ENCODE measurements around the gene FUT3.
"Not testable (repeated sequence)": the region's sequence is repeated elsewhere in the genome, so short reads cannot be mapped to it uniquely, and the experiment has no call there.

FUT3 gene

DNA sequence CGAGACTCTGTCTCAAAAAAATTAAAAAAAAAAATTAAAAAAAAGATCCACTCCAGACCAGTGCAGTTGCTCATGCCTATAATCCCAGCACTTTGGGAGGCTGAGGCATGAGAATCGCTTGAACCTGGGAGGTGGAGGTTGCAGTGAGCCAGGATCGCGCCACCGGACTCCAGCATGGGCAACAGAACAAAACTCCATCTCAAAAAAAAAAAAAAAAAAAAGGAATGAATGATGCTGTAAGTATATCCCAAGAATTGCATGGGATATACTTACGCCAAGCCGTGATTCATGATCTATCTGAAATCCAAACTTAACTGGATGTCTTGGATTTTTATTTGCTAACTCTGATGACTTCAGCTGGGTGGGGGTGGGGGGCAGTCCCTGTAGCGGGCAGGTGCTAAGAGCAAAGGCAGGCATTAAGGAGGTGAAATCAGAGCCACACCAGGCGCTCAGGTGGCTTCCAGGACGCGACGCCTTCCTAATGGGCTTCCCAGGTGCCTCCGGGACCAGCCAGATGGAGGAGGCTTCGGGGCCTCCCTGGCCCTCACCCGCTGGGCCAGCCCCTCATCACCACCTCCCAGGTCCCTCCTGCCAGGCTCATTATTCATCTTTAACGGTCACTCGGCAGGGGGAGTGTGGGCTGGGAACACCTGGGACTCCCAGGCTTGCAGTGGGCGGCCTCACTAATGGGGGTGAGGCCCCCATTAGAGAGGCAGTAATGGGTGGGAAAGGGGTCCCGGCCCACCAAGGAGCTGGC is 30.5 kb upstream of the FUT3 start:
- no peak for DNase-seq

DNA sequence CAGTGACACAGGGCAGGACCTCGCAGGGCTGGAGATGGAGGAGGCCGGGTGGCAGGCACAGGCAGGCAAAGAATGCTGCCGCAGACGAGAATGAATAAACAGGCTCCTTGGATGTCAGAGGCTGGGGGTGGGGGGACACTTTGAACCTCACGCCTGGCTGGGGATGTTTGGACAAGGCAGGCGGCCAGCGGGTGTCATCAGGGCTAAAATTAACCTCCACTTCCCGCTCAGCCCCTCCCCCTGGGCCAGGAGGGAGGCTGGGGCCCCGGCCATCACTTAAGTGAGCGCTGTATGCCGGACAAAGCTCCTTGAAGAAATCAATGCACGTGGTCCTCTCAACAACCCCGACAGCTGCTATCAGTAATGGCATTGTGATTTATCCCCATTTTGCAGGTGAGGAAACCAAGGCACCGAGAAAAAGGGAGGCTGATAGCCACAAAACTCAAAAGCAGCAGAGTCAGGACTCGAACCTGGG is 29.4 kb upstream of the FUT3 start:
- DNase-seq: no peak

DNA sequence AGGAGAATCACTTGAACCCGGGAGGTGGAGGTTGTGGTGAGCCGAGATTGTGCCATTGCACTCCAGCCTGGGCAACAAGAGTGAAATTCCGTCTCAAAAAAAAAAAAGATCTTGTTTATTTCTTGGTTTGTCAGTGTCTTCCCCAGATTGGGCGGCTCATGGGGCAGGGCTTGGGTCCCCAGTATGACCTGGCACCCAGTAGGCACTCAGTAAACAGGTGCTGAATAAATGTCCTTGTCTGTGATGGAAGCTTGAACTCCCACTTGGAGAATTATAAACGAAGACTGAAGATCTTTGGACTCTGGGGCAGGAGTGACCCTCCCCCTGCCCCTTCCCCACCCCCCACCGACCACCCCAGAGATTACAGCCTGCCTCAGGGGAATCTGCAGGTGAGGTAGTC is 28.9 kb upstream of the FUT3 start:
- no peak for DNase-seq

DNA sequence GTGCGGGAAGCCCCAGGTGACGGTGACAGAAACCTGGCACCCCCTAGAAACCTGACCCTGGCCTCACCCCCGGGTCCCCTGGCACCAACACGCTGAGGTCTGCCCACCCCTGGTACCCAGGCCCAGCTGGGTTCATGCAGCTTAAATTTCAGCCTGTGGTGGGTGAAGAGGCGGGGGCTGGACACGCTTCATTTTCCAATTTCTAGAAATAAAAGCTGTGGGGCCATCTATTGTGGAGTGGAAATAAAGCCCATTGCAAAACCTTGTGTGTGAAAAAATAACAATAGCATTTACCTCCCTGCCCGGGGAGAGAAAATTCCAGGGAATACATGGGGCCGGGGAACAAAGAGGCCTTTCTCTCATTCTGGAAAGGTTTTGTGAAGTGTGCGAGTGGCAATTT is 26.6 kb upstream of the FUT3 start:
- no peak for DNase-seq

DNA sequence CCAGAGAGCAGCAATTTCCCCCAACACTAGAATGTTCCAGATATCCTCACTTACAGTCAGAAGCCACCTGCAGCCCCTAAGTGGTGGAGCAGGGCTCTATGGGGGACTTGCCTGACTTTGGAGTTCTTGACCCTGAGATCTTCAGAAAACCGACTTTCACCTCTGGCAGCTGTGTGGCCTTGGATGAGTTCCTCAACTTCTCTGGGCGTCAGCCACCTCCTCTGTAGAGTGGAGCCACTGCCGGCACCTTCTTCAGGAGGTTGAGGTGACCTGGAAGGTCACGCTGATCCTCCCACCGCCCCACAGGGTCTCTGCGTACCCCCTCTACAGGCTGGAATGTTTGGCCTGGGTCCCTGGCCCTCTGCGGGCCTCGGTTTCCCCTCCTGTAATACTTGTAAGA is 26.2 kb upstream of the FUT3 start:
- DNase-seq: no peak

DNA sequence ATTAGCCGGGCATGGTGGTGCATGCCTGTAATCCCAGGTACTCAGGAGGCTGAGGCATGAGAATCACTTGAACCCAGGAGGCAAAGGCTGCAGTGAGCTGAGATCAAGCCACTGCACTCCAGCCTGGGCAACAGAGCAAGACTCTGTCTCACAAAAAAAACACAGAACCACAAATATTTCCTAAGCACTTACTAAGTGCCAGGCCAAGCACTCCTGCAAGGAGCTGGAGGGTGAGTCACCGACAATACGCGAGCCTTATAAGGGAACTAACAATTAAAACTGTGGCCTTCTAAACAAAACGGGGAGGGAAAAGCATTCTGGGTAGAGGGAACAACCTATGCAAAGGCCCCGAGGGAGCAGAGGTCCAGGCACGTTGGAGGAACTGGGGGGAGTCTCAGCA is 23.2 kb upstream of the FUT3 start:
- DNase-seq: not testable (repeated sequence)

DNA sequence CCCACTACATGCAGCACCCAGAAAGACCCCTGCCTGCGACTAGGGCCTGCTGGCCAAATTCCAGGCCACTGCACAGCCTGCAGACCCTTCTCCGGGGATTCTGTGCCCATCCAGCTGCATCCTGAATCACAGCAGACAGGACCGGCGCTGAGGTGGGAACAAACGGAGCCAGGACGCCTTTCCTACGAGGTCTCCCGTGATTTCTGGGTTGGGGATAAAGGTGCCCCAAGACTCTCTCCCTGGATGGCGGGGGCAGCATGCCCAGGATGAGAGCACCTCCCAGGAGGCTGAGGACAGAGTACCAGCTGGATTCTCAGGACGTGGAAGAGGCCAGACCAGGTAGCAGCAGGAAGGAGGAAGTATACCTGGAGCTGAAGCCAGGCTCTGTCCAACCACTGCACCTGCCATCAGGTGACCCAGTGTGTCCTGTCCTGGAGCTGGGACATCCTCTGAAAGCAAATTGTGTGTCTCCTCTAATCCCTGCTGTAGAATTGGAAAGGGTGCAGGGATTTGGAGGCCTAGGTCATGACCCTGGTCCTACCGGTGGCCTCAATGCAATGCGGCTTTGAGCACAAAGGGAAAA is 22.5 kb upstream of the FUT3 start:
- DNase-seq: no peak

DNA sequence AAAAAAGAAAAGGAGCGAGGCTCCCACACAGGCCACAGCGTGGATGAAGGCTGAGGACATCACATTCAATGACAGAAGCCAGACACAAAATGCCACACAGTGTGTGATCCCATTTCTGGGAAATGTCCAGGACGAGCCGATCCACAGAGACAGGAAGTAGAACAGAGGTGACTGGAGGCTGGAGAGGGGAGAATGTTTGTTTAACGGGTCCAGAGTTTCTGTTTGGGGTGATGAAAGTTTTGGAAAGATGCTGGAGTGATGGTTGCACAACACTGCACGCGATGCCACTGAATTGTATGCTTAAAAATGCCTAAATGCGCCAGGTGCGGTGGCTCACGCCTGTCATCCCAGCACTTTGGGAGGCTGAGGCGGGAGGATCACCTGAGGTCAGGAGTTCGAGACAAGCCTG is 19.7 kb upstream of the FUT3 start:
- DNase-seq: no peak

DNA sequence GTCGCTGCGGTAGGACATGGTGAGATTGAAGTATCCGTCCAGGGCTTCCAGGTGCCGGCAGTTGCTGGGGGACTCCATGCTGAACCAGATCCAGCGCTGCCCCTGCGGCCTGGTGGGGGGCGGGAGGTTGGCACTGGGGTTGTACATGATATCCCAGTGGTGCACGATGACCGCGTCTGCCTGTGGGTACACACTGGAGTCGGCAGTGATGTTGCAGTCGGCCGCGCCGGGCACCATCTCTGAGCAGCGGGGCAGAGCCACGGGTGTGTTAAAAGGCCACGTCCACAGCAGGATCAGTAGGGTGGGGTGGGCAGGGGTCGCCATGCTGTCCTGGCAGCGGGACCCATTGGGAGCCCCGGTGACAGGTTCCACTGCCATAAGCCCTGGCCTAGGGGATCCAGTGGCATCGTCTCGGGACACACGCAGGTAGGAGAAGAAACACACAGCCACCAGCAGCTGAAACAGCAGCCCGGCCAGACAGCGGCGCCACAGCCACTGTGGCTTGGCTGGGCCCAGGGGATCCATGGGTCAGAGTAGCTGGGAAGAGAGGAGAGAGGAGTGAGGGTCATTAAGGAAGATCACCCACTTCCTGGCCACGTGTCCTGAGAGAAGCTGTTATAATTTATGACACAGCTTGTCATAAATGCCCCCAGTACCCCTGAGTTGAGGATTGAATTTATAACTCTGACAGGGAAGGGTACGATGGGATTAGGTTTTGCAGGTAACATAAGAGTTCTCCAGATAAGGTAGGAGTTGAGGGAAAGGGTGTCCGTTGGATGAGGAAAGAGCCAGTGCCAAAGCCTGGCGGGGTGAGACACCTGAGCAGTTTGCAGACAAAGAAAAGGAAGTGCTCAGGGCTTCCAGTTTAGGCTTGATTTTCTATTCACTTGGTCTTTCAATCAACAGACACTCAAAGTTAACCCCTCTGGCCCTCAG is 16.2 kb upstream of the FUT3 start:
- DNase-seq: no peak

DNA sequence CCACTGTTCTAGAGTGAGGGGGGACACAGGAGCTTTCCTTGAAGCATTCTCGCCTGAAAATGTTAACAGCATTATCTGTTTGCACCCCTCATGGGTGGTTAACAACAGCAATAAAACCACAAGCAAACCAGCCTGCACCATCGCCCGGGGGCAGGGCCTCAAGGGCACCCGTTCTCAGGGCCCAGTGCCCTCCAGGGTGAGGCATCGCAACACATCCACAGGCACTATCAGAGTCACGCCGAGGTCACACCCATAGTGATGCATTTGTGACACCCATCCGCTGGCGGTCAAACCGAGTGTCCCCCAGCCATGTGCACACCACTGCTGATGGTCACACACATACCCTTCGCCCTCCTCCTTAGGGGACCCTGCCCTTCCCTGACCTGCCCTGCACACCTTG is 14.5 kb upstream of the FUT3 start:
- no peak for DNase-seq

DNA sequence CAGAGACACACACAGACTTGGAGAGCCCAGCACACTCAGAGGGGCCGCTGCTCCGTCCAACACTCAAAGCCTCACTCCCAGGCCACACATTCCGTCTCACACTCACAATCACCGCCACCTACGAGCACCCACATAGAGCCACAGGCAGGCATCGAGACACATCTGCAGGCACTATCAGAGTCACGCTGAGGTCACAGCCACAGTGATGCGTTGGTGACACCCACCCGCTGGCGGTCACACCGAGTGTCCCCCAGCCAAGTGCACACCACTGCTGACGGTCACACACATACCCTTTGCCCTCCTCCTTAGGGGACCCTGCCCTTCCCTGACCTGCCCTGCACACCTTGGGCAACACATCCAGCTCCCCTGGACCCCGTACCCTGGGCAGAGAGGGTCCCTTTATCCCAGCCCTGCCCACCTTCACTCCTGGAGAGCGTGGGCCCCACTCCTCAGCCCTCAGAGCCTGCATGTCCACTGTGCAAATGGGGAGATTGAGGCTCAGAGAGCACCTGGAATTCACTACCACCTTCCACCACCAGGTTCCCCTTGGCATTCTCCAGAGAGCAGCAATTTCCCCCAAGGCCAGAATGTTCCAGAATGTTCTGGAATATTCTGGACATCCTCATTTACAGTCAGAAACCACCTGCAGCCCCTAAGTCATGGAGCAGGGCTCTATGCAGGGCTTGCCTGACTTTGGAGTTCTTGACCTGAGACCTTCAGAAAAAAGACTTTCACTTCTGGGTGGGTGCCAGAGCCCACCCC is 13.7 kb upstream of the FUT3 start:
- no peak for DNase-seq

DNA sequence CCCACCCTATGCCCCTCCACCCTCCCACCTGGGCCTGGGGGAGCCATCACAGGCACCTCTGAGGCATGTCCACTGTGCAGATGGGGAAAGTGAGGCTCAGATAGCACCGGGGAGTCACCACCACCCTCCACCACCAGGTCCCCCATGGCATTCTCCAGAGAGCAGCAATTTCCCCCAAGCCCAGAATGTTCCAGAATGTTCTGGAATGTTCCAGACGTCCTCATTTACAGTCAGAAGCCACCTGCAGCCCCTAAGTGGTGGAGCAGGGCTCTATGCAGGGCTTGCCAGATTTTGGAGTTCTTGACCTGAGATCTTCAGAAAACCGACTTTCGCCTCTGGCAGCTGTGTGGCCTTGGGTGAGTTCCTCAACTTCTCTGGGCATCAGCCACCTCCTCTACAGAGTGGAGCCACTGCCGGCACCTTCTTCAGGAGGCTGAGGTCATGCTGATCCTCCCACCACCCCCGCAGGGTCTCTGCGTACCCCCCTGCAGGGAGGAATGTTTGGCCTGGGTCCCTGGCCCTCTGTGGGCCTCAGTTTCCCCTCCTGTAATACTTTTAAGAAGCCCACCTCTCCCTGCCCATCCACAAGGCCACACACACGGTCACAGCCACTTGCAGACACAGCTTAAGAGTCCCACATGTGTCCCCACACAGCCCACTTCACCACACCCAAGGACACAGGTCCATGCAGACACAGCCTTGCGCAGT is 12.9 kb upstream of the FUT3 start:
- DNase-seq: no peak

DNA sequence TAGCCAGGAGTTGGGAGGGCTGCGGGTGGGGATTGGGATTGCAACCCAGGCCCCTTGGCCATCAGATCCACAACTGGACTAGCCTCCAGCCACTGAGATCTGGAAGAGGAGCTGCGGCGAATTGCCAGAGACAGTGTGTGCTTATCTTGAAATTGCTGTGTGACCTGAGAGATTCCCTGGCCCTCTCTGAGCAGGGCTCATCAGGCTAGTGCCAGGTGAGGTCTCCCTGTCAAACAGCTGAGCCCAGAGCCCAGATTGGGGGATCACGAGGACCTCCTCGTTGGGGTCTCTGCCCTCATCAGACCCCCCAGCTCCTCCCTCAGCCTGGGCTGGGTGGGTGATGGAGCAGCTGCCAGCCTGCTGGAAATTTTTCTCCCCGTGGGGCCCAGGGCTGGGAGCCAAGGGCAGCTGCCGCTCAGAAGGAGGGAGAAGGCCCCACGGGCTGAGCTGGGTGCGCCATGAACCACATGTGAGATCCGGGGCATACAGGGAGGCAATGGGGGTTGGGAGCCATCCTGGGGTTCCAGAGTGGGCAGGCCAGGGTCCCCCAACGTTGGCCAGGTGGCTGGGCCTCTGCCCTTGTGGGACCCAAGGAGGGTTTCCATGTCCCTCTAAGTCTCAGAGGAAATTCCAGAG is 11.9 kb upstream of the FUT3 start:
- DNase-seq: no peak

DNA sequence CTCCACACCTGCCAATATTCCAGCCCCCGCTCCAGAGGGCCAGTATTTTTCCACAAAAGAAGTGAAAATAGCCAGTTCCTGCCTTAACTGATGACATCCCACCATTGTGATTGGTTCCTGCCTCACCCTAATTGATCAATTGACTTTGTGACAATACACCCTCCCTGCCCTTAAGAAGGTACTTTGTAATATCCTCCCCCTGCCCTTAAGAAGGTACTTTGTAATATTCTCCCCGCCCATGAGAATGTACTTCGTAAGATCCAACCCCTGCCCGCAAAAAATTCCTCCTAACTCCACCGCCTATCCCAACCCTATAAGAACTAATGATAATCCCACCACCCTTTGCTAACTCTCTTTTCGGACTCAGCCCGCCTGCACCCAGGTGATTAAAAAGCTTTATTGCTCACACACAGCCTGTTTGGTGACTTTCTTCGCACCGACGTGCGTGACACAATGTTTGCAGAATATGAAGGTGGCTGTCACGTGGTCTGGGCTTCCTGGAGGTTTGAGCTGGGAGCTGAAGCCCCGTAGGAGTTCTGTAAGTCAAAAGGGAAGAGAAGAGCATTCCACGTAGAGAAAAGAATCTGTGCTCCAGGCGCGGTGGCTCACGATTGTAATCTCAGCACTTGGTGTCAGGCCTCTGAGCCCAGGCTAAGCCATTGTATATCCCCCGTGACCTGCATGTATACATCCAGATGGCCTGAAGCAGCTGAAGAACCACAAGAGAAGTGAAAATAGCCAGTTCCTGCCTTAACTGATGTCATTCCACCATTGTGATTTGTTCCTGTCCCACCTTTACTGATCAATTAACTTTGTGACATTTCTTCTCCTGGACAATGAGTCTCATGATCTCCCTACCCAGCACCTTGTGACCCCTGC is 6.2 kb upstream of the FUT3 start:
- no peak for DNase-seq

DNA sequence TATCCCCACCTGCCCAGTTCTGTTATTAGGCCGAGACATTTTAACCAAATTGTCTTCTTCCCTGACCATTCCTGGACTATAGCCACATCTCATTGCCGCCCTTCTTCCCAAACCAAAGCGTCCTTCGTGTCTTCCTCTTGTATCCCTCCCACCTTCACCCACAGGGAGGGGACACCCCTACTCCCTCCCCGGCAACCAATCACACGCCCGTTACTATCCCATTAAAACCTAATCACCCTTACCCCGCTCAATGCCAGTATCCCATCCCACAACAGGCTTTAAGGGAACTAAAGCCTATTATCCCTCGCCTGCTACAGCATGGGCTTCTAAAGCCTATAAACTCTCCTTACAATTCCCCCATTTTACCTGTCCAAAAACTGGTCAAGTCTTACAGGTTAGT is 3.9 kb upstream of the FUT3 start:
- DNase-seq: not testable (repeated sequence)

DNA sequence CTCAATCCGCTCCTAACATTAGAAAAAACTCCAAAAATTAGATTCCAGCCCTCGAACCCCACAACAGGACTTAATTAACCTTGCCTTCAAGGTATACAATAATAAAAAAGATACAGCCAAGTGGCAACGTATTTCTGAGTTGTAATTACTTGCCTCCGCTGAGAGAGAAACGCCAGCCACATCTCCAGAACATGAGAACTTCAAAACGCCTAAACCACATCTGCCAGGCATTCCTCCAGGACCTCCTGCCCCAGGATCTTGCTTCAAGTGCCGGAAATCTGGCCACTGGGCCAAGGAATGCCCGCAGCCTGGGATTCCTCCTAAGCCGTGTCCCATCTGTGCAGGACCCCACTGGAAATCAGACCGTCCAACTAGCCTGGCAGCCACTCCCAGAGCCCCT is 2.9 kb upstream of the FUT3 start:
- DNase-seq: not testable (repeated sequence)

DNA sequence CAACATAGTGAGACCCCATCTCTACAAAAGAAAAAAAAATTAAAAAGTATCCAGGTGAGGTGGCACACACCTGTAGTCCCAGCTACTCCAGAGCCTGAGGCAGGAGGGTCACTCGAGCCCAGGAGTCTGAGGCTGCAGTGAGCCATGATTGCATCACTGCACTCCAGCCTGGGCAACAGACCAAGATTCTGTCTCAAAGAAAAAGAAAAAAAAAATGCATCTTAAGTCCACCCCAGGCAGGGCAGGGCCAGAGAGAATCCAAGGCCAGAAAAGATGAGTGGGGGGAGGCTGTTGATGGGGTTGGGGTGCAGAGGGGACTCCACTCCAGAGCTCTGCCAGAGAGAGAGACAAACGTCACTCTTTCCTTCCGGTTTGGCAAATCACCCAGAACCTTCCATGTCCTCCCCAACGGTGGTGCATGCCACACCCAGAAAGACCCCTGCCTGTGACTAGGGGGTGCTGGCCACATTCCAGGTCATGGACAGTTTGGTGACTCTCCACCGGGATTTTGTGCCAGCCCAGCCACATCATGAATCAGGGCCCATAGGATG is 431 bp downstream of the FUT3 start:
- DNase-seq: no peak

DNA sequence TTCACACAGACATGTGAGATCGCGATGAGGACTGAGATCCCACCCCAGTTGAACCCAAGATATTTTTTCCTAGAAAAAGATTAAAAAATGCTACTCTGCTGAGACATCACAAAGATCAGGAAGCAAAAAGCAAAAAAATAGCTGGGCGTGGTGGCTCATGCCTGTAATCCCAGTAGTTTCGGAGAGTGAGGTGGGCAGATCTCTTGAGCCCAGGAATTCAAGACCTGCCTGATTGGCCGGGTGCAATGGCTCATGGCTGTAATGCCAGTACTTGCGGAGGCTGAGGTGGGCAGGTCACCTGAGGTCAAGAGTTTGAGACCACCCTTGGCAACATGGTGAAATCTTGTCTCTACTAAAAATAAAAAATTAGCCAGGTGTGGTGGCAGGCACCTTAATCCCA is 1.1 kb downstream of the FUT3 start:
- DNase-seq: no peak

DNA sequence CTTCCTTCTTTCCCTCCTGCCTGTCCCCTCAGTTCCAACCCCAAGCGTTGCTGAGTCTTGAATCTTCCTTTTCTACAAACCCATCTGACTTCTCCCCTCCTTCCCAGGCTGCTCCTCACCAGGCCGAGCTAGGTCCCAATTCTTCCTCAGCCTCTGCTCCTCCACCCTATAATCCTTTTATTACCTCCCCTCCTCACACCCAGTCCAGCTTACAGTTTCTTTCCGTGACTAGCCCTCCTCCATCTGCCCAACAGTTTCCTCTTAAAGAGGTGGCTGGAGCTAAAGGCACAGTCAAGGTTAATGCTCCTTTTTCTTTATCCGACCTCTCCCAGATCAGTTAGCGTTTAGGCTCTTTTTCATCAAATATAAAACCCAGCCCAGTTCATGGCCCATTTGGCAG is 2.6 kb downstream of the FUT3 start:
- DNase-seq: not testable (repeated sequence)

DNA sequence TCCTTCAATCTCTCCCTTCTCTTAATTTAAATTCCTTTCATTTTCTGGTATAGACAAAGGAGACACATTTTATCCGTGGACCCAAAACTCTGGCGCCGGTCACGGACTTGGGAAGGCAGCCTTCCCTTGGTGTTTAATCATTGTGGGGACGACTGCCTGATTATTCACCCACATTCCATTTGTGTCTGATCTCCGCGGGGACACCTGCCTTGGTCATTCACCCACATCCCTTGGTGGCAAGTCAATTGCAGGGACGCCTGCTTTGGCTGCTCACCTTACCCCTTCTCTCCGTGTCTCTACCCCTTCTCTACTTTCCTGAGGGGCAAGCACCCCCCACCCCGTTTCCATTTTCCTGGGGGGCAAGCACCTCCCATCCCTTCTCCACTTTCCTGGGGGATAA is 3.4 kb downstream of the FUT3 start:
- DNase-seq: not testable (repeated sequence)

Measured in stimulated activated CD4-positive, alpha-beta T cell treated with anti-CD3 and anti-CD28 coated beads, Interleukin-2, amount 100 ng/mL, for 48 hours (primary cell).